Stimulated activated CD8-positive, alpha-beta memory T cell treated with anti-CD3 and anti-CD28 coated beads, Interleukin-12 subunit alpha, Interleukin-12 subunit beta, amount 100 ng/mL, for 24 hours (primary cell): ENCODE results near the gene NDUFS4.
"Not testable (repeated sequence)": the region's sequence is repeated elsewhere in the genome, so short reads cannot be mapped to it uniquely, and the experiment has no call there.

Experiments
- DNase-seq: peaks from one replicate; pipeline ENCODE4 v3.0.0-alpha.2; 2020; ENCODE audit errors: extremely low read depth

The NDUFS4 gene

GRCh38 chr5:53665313-53665712 is 104.9 kb downstream of the NDUFS4 start:
- not testable (repeated sequence) for DNase-seq

GRCh38 chr5:53667621-53668020 is 107.2 kb downstream of the NDUFS4 start:
- DNase-seq: no peak

- DNase-seq: no peak
Observed at GRCh38 chr5:53671447-53671846, 111.0 kb downstream of the NDUFS4 start.

GRCh38 chr5:53674121-53674520 is 113.7 kb downstream of the NDUFS4 start:
- DNase-seq: no peak

GRCh38 chr5:53677632-53678031 is 117.2 kb downstream of the NDUFS4 start:
- DNase-seq: no peak

- no peak for DNase-seq
Observed at GRCh38 chr5:53678981-53679660, 118.7 kb downstream of the NDUFS4 start.

GRCh38 chr5:53681079-53681478 is 120.6 kb downstream of the NDUFS4 start:
- DNase-seq: no peak

- DNase-seq: no peak
Observed at GRCh38 chr5:53691014-53691413, 130.6 kb downstream of the NDUFS4 start.

GRCh38 chr5:53694520-53695022 is 134.1 kb downstream of the NDUFS4 start:
- no peak for DNase-seq

- not testable (repeated sequence) for DNase-seq
Observed at GRCh38 chr5:53710405-53710804, 150.0 kb downstream of the NDUFS4 start.

GRCh38 chr5:53712327-53712726 is 151.9 kb downstream of the NDUFS4 start:
- DNase-seq: no peak

- no peak for DNase-seq
Observed at GRCh38 chr5:53713978-53714666, 153.7 kb downstream of the NDUFS4 start.

GRCh38 chr5:53714667-53715010 is 154.2 kb downstream of the NDUFS4 start:
- no peak for DNase-seq

GRCh38 chr5:53726121-53726520 is 165.7 kb downstream of the NDUFS4 start:
- no peak for DNase-seq

- no peak for DNase-seq
Observed at GRCh38 chr5:53730943-53731342, 170.5 kb downstream of the NDUFS4 start.
